ENCODE results near the gene SERINC2.
A peak's percentile ranks its signal among the peaks of the same experiment; 100 is the strongest.

Gene SERINC2

DNA sequence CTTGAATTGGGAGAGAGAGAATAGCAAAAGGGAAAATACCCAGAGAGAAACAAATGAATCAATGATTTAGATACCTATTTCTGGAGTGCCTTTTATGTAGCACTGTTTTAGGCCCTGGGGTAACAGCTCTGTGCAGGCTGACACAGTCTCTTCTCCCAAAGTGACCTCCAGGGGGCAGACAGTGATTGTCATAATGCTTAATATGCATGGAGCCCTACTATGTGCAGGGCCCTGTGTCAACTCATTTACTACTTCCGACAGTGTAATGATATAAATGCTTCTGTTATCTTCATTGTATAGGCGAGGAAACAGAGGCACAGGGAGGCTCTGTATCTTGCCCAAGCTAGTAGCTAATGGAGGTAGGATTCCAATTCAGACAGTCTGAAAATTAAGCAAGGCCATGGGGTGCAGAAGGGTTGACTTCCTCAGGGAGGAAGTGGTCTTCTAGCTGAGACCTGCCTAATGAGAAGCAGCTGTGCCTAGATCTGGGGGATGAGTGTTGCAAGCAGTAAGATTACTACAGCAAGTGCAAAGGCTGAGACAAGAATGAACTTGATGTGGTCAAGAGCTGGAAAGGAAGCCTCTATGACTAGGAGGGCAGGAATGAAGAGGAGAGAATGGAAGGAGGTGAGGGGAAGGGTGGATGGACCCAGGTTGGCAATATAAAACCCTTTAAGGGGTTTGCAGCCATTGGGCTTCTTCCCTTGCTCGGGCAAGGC lies 16.2 kb upstream of the SERINC2 start:
- no peak overlapping the region for H3K27ac ChIP-seq

DNA sequence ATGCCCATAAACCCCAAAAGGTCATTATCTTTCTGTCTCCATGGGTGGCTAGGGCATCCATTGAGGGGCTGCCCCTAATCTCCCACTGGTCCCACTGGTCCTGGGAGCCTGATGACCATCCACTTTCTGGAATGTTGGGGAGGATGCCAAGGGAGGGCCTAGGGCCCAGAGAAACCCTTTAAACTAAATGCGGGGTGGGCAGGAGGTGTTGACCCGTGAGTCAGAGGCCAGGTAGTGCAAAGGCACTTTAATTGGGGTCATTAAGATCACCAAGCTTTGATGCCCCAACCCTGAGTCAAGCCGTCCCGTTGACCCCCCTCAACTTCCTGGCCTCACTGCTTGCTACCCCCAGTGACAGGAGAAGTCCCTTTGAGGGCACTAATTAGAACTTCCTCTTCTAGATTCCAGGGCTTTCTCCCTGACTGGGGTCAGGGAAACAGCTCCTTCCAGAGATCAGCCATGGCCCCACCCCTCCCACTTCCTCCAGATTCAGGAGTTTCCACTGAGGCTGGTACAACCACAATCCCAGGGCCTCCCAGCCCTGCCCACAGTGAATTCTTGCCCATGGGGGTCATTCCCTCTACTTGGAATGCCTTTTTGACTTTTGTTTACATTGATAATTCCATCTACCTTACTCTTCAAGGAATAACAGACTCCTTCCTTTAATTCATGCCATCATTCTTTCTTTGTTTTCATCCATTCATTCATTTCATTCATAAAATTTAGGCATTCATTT lies 15.5 kb upstream of the SERINC2 start:
- no peak for TF ChIP-seq ZFX (IDR thresholded peaks at IDR 0.05)
- TF ChIP-seq, protein P1, sequence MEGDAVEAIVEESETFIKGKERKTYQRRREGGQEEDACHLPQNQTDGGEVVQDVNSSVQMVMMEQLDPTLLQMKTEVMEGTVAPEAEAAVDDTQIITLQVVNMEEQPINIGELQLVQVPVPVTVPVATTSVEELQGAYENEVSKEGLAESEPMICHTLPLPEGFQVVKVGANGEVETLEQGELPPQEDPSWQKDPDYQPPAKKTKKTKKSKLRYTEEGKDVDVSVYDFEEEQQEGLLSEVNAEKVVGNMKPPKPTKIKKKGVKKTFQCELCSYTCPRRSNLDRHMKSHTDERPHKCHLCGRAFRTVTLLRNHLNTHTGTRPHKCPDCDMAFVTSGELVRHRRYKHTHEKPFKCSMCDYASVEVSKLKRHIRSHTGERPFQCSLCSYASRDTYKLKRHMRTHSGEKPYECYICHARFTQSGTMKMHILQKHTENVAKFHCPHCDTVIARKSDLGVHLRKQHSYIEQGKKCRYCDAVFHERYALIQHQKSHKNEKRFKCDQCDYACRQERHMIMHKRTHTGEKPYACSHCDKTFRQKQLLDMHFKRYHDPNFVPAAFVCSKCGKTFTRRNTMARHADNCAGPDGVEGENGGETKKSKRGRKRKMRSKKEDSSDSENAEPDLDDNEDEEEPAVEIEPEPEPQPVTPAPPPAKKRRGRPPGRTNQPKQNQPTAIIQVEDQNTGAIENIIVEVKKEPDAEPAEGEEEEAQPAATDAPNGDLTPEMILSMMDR (conservative IDR thresholded peaks at IDR 0.05), result no peak
- H3K27ac ChIP-seq, result no peak overlapping the region

More for the DNA sequence above, 16.2 kb upstream of the SERINC2 start:
- TF ChIP-seq, protein P1 (conservative IDR thresholded peaks at IDR 0.05), result peak; percentile 49
- no peak for TF ChIP-seq ZFX (IDR thresholded peaks at IDR 0.05)

DNA sequence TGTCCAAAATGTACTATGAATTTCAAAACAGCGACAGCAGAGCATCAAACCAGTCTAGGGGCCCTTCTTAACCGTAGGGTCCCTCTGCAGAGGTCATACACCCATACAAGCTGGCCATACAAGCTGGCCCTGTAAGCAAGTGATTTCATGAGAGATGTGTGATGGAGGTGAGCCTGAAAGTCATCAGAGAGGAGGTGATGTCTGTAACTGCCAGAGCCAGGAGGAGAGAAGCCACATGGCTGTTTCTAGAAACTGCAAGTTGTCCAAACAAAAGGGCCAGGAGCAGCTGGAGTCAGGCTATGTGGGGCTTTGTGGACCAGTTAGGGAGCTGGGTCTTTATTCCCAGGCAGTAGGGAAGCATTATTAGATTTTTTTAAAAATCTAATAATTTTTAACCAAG lies 14.8 kb upstream of the SERINC2 start:
- TF ChIP-seq ZFX (IDR thresholded peaks at IDR 0.05), result no peak
- no peak overlapping the region for H3K27ac ChIP-seq

DNA sequence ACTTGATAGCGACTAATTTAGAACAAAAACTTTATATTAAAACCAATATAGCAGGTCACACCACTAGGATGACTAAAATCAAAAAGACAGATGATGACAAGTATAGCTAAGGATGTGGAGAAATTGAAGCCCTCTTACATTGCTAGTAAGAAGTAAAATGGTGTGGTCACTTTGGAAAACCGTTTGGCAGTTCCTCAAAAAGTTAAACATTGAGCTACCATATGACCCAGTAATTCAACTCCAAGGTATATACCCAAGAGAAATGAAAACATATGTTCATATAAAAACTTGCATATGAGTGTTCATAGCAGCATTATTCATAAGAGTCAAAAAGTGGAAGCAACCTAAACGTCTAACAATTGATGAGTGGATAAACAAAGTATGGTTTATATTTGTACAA lies 13.0 kb upstream of the SERINC2 start:
- H3K27ac ChIP-seq, result no peak overlapping the region
- TF ChIP-seq ZFX (IDR thresholded peaks at IDR 0.05), result no peak
- TF ChIP-seq, protein P1 (conservative IDR thresholded peaks at IDR 0.05), result no peak

DNA sequence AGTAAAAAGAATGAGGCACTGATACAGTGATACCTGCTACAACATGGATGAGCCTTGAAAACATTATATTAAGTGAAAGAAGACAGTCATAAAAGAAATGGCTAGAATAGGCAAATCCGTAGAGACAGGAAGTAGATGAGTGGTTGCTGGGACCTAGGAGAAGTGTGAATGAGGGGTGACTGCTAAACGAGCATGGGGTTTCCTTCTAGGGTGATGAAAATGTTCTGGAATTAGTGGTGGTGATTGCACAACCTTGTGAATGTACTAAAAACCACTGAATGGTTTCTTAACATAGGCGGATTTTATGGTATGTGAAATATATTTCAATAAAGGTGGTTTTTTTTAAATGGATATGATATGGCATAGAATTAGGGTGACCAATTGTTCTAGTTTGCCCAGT lies 12.6 kb upstream of the SERINC2 start:
- TF ChIP-seq, protein P1 (conservative IDR thresholded peaks at IDR 0.05), result no peak
- no peak for TF ChIP-seq ZFX (IDR thresholded peaks at IDR 0.05)
- no peak overlapping the region for H3K27ac ChIP-seq

DNA sequence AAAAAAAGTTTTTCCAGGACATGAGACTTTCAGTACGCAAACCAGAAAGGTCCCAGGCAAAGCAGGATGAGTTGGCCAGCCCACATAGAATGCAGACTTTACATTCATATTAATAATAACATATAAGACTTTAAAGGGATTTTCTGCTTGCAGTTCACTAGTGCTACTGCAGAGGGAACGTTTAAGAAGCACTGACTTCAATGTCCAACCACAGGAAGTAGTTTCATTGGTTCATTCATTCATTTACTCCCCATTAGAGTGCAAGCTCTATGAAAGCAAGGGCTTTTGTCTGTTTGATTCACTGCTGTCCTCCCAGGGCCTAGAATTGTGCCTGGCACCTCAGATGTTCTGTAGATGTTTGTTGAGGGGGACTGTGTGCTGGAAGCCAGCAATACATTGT lies 11.8 kb upstream of the SERINC2 start:
- no peak for TF ChIP-seq ZFX (IDR thresholded peaks at IDR 0.05)
- TF ChIP-seq, protein P1 (conservative IDR thresholded peaks at IDR 0.05), result no peak
- no peak overlapping the region for H3K27ac ChIP-seq

DNA sequence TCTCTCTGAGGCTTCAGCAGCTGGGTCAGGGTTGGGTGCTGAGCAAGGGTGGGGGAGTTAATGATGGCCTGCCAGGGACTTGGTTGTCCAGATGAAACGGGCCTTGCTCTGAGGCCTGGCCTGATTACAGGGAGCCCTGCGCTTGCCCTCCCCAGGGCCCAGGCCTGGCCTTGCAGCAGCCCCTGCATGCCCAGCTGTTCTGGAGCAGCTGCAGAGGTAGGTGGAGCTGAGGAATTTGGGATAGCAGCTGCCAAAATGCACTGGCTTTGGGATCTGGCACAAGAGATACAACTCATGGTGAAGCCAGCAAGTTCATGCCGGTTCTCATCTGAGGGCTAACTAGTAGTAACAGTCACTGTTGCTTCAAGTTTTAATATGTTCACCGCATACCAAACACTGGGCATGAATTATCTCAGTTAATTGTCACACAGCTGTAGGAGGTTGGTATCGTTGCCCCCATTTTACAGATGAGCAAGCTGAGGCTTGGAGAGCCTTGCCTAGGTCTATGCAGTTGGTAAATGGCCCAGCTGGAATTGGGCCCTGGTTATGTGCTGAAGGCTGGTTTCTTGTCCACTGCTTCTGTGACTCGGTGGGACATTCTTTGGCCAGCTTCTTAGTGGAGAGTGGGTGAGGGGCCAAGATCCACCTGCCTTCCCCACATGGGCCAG lies 7.3 kb upstream of the SERINC2 start:
- H3K27ac ChIP-seq, result no peak overlapping the region
- TF ChIP-seq ZFX (IDR thresholded peaks at IDR 0.05), result no peak
- TF ChIP-seq, protein P1 (conservative IDR thresholded peaks at IDR 0.05), result no peak
